B cell (primary cell): ENCODE data around the gene PCSK2. TPM values are rescaled to one million over a fixed set of nuclear protein-coding genes. Genes with fewer than 3 reads are reported as not detected.

ENCODE experiments used
- ATAC-seq: fragments of 200-7000 bp; cut with Tn5 transposase; one replicate; pipeline ENCODE4 v1.10.0; 2021; ENCODE audit warnings: low read depth, mild to moderate bottlenecking, moderate number of reproducible peaks, moderate library complexity
- CTCF ChIA-PET: fragments of 350-600 bp; sonication (Branson Sonifier 250); formaldehyde crosslinking; loops from one replicate; lab custom pipeline; 2021; ENCODE audit warnings: antibody characterized with exemption, inconsistent platforms; lab: Charles Lee
- POLR2A ChIA-PET: fragments of 350-600 bp; sonication (Branson Sonifier 250); formaldehyde crosslinking; loops from one replicate; lab custom pipeline; 2021; ENCODE audit warnings: antibody characterized with exemption; lab: Charles Lee
- DNase-seq: peaks from one replicate; pipeline ENCODE4 v3.0.0; 2013
- H2AFZ ChIP-seq: 2 replicates; pipeline ENCODE4 v1.6.1; 2012; ENCODE audit warnings: mild to moderate bottlenecking, low read depth, low read length; ENCODE audit not compliant: insufficient read depth, poor library complexity, severe bottlenecking
- H3K27ac ChIP-seq, 2 donors: 1 replicate in 1 of 2; 2 replicates in 1 of 2; pipeline ENCODE4 v1.5.1; 2012 to 2013; ENCODE audit warnings: low read length in 2 of 2, mild to moderate bottlenecking in 2 of 2, moderate library complexity in 1 of 2
- H3K27me3 ChIP-seq, 4 experiments: fragments of 200-600 bp in 1 of 4; sonication (generic) in 1 of 4; replicated peaks in 1 of 4; 1 replicate in 2 of 4; 2 replicates in 2 of 4; pipeline versions ENCODE4 v1.6.1 to v1.7.0; 2013 to 2016; ENCODE audit warnings: low read length in 3 of 4, mild to moderate bottlenecking in 2 of 4, mixed read lengths in 1 of 4, moderate library complexity in 1 of 4; ENCODE audit not compliant: insufficient read depth in 4 of 4, control insufficient read depth in 3 of 4; ENCODE audit errors: control extremely low read depth in 1 of 4
- H3K36me3 ChIP-seq, 2 experiments: replicated peaks in 1 of 2; 1 replicate in 1 of 2; 2 replicates in 1 of 2; pipeline versions ENCODE4 v1.6.1 to v1.7.1; 2013; ENCODE audit warnings: low read length in 1 of 2; ENCODE audit not compliant: insufficient read depth in 2 of 2, control insufficient read depth in 1 of 2; ENCODE audit errors: control extremely low read depth in 1 of 2, extremely low read depth in 1 of 2
- H3K4me1 ChIP-seq, 2 donors: fragments of 200-600 bp in 1 of 2; sonication (generic) in 1 of 2; 1 replicate in 1 of 2; 2 replicates in 1 of 2; pipeline versions ENCODE4 v1.5.1 to v1.6.1; 2013 to 2017; ENCODE audit warnings: low read length in 2 of 2; ENCODE audit not compliant: control insufficient read depth in 2 of 2, insufficient read depth in 2 of 2
- H3K4me2 ChIP-seq: replicated peaks from 2 replicates; pipeline ENCODE3; 2012; ENCODE audit warnings: mild to moderate bottlenecking, low read depth, low read length; ENCODE audit not compliant: poor library complexity, severe bottlenecking
- H3K4me3 ChIP-seq, 5 experiments: fragments of 200-600 bp in 1 of 5; sonication (generic) in 1 of 5; 1 replicate in 3 of 5; 2 replicates in 2 of 5; pipeline versions ENCODE4 v1.5.1 to v1.7.0; 2011 to 2016; ENCODE audit warnings: low read length in 4 of 5, mild to moderate bottlenecking in 4 of 5, low read depth in 2 of 5, control low read depth in 1 of 5, moderate library complexity in 1 of 5; ENCODE audit not compliant: insufficient read depth in 1 of 5; ENCODE audit errors: control extremely low read depth in 1 of 5, extremely low read depth in 1 of 5
- H3K79me2 ChIP-seq: fragments of 200-600 bp; sonication (generic); one replicate; pipeline ENCODE4 v1.6.0; 2016; ENCODE audit warnings: low read length; ENCODE audit not compliant: control insufficient read depth, insufficient read depth
- H3K9ac ChIP-seq: fragments of 200-600 bp; sonication (generic); 2 replicates; pipeline ENCODE4 v1.6.1; 2017; ENCODE audit warnings: mild to moderate bottlenecking, low read length, moderate library complexity
- H3K9me3 ChIP-seq, 3 donors: one replicate each; pipeline versions ENCODE4 v1.6.1 to v1.7.1; 2013; ENCODE audit warnings: low read length in 2 of 3; ENCODE audit not compliant: control insufficient read depth in 2 of 3, insufficient read depth in 1 of 3; ENCODE audit errors: control extremely low read depth in 1 of 3
- H4K20me1 ChIP-seq: 2 replicates; pipeline ENCODE4 v1.6.0; 2012; ENCODE audit warnings: mild to moderate bottlenecking, low read length; ENCODE audit not compliant: insufficient read depth, control insufficient read depth, poor library complexity, severe bottlenecking
- H3K27ac Mint-ChIP-seq: one replicate; pipeline ENCODE4 v1.8.0; 2021; ENCODE audit warnings: mixed read lengths
- H3K27me3 Mint-ChIP-seq: one replicate; pipeline ENCODE4 v1.8.0; 2021; ENCODE audit warnings: mixed read lengths
- H3K4me1 Mint-ChIP-seq: one replicate; pipeline ENCODE4 v1.8.0; 2021; ENCODE audit warnings: mixed read lengths
- H3K4me3 Mint-ChIP-seq: one replicate; pipeline ENCODE4 v1.8.0; 2021; ENCODE audit warnings: mixed read lengths
- H3K9me3 Mint-ChIP-seq: one replicate; pipeline ENCODE4 v1.8.0; 2022; ENCODE audit warnings: mixed read lengths; ENCODE audit not compliant: insufficient read depth
- EZH2 ChIP-seq: IDR thresholded peaks from 2 replicates; pipeline ENCODE4 v1.6.1; 2012; ENCODE audit warnings: borderline replicate concordance, low read depth, mild to moderate bottlenecking, moderate library complexity, low read length; ENCODE audit not compliant: insufficient read depth, poor library complexity, severe bottlenecking
- WGBS: methylation state at CpG from one replicate; pipeline ENCODE4 v1.1.5; 2013; ENCODE audit warnings: missing lambda C conversion rate; ENCODE audit not compliant: insufficient coverage; 5-methylcytosine and 5-hydroxymethylcytosine counted together
- intact Hi-C: fragments of 100-400 bp; cut with micrococcal nuclease; formaldehyde crosslinking; loops from one replicate; pipeline ENCODE4 v1.10.0; 2022
- polyA plus RNA-seq: library from polyadenylated mRNA; depleted of rRNA; stranded (reverse); fragments of >200 nt; gene quantifications from 2 replicates; pipeline ENCODE4 v1.2.3, GENCODE V29; 2012
- total RNA-seq, 2 donors: library from RNA; stranded (reverse); fragments of 120-200 nt in 1 of 2; gene quantifications; 1 replicate in 1 of 2; 2 replicates in 1 of 2; pipeline versions ENCODE4 v1.2.3 to v1.2.4, GENCODE V29; 2013 to 2022
- TF ChIP-seq, protein P1 (sequence below): fragments of 200-600 bp; IDR thresholded peaks from one replicate; pipeline ENCODE4 v1.8.0; 2022; ENCODE audit warnings: antibody characterized with exemption, mild to moderate bottlenecking

The PCSK2 gene
- total and polyA plus RNA-seq, 2 donors (not counting 1 experiment from before 2014, with no cell fraction given), result not detected

DNA sequence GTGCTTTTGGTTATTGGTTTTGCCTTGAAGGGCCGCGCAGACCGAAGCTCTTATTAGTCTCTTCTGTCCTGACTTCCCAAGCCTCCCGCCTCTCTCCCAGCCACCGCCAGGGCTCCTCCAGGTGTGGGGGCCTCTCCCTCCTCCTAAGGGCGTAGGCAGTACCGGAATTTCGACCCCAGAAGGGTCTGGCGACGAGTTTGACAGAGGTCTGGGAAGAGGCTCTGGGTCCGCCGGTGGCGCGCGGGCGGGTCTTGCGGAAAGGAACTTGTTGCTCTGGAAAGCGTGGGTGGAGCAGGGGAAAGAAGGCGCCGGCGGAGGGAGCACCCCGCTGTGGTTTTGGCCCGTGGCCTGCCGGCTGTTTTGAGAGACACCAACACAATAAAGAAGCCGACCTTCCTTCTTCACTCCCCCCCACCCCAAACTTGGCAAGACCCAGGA lies 1.8 kb downstream of the PCSK2 start:
- WGBS, result 7% methylated on average over 17 of the region's 25 CpGs
- H3K4me1 Mint-ChIP-seq, result peaks cover 4% of the 10 kb centered on the region
- POLR2A ChIA-PET, result no interaction called here
- Histone ChIP-seq H3K27ac (no peak overlapping the region), H3K9ac (no peak overlapping the region), H3K36me3 (no peaks in the 10 kb centered on the region), H3K9me3 (peaks cover 0 to 19% (median 0%) of the 10 kb centered on the region in 3 donors), H4K20me1 (no peaks in the 10 kb centered on the region), H3K4me1 (no peaks in the 10 kb centered on the region), H3K4me2 (no peak overlapping the region), H2AFZ (no peak overlapping the region), H3K4me3 (no peak overlapping the region), H3K79me2 (no peaks in the 10 kb centered on the region), H3K27me3 (peaks cover 0 to 31% (median 14%) of the 10 kb centered on the region in 4 experiments)
- no peak overlapping the region for H3K4me3 Mint-ChIP-seq
- no peak overlapping the region for H3K27ac Mint-ChIP-seq
- no peaks in the 10 kb centered on the region for H3K9me3 Mint-ChIP-seq
- TF ChIP-seq EZH2, result no peak
- TF ChIP-seq, protein P1, sequence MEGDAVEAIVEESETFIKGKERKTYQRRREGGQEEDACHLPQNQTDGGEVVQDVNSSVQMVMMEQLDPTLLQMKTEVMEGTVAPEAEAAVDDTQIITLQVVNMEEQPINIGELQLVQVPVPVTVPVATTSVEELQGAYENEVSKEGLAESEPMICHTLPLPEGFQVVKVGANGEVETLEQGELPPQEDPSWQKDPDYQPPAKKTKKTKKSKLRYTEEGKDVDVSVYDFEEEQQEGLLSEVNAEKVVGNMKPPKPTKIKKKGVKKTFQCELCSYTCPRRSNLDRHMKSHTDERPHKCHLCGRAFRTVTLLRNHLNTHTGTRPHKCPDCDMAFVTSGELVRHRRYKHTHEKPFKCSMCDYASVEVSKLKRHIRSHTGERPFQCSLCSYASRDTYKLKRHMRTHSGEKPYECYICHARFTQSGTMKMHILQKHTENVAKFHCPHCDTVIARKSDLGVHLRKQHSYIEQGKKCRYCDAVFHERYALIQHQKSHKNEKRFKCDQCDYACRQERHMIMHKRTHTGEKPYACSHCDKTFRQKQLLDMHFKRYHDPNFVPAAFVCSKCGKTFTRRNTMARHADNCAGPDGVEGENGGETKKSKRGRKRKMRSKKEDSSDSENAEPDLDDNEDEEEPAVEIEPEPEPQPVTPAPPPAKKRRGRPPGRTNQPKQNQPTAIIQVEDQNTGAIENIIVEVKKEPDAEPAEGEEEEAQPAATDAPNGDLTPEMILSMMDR, result no peak
- DNase-seq (no peak), ATAC-seq (no peak)
- CTCF ChIA-PET, result no interaction called here
- peaks cover 62% of the 10 kb centered on the region for H3K27me3 Mint-ChIP-seq
- intact Hi-C loops, result no loop called here

GRCh38 chr20:17229256-17229655 lies 2.4 kb downstream of the PCSK2 start:
- Mint-ChIP-seq H3K27ac (no peak overlapping the region), H3K4me1 (peaks cover 4% of the 10 kb centered on the region), H3K27me3 (peaks cover 55% of the 10 kb centered on the region), H3K9me3 (no peaks in the 10 kb centered on the region), H3K4me3 (no peak overlapping the region)
- no peak for TF ChIP-seq EZH2
- TF ChIP-seq, protein P1, result no peak
- Histone ChIP-seq H3K27me3 (peaks cover 0 to 31% (median 13%) of the 10 kb centered on the region in 4 experiments), H3K4me3 (no peak overlapping the region), H3K36me3 (no peaks in the 10 kb centered on the region), H3K9ac (no peak overlapping the region), H3K9me3 (peaks cover 0 to 19% (median 0%) of the 10 kb centered on the region in 3 donors), H3K4me2 (no peak overlapping the region), H3K4me1 (no peaks in the 10 kb centered on the region), H2AFZ (no peak overlapping the region), H4K20me1 (no peaks in the 10 kb centered on the region), H3K79me2 (no peaks in the 10 kb centered on the region), H3K27ac (no peak overlapping the region)
- no CpG with 5 or more reads among the region's 1 CpG for WGBS
- DNase-seq (no peak), ATAC-seq (no peak)
- intact Hi-C loops, result no loop called here
- CTCF ChIA-PET, result no interaction called here
- POLR2A ChIA-PET, result no interaction called here
